ENCODE measurements around the gene C1orf167.

The C1orf167 gene

GRCh38 chr1:11735854-11736745 is 25.9 kb upstream of the C1orf167 start, which contains the start of gene AGTRAP:
Gene AGTRAP (plus strand): TSS chr1:11736136. CDS start chr1:11736209, 73 bp downstream.
- peak; percentile 67 for DNase-seq (ENCODE audit: low read depth, low spot score)

GRCh38 chr1:11736746-11737639 is 25.0 kb upstream of the C1orf167 start:
- no peak for DNase-seq (ENCODE audit: low read depth, low spot score)

- DNase-seq (ENCODE audit: low read depth, low spot score): no peak
Measured at GRCh38 chr1:11738096-11738495, 23.9 kb upstream of the C1orf167 start.

GRCh38 chr1:11738783-11739182 is 23.2 kb upstream of the C1orf167 start:
- DNase-seq (ENCODE audit: low read depth, low spot score): no peak

GRCh38 chr1:11740258-11741192 is 21.5 kb upstream of the C1orf167 start:
- no peak for DNase-seq (ENCODE audit: low read depth, low spot score)

- DNase-seq (ENCODE audit: low read depth, low spot score): no peak
Measured at GRCh38 chr1:11741482-11741881, 20.5 kb upstream of the C1orf167 start.

- DNase-seq (ENCODE audit: low read depth, low spot score): no peak
Measured at GRCh38 chr1:11741919-11742558, 20.0 kb upstream of the C1orf167 start.

GRCh38 chr1:11744287-11744686 is 17.7 kb upstream of the C1orf167 start:
- DNase-seq (ENCODE audit: low read depth, low spot score): no peak

GRCh38 chr1:11746092-11746491 is 15.9 kb upstream of the C1orf167 start:
- no peak for DNase-seq (ENCODE audit: low read depth, low spot score)

GRCh38 chr1:11746795-11747487 is 15.1 kb upstream of the C1orf167 start:
- no peak for DNase-seq (ENCODE audit: low read depth, low spot score)

GRCh38 chr1:11748294-11749202 is 13.4 kb upstream of the C1orf167 start:
- DNase-seq (ENCODE audit: low read depth, low spot score): no peak

GRCh38 chr1:11749203-11749689 is 12.7 kb upstream of the C1orf167 start:
- no peak for DNase-seq (ENCODE audit: low read depth, low spot score)

- DNase-seq (ENCODE audit: low read depth, low spot score): no peak
Measured at GRCh38 chr1:11749996-11750395, 12.0 kb upstream of the C1orf167 start.

GRCh38 chr1:11751087-11751486 is 10.9 kb upstream of the C1orf167 start:
- DNase-seq (ENCODE audit: low read depth, low spot score): no peak

GRCh38 chr1:11752359-11753088 is 9.5 kb upstream of the C1orf167 start:
- DNase-seq (ENCODE audit: low read depth, low spot score): no peak

- no peak for DNase-seq (ENCODE audit: low read depth, low spot score)
Measured at GRCh38 chr1:11753555-11754208, 8.3 kb upstream of the C1orf167 start.

- DNase-seq (ENCODE audit: low read depth, low spot score): no peak
Measured at GRCh38 chr1:11757047-11757446, 4.9 kb upstream of the C1orf167 start.

GRCh38 chr1:11759791-11760190 is 2.2 kb upstream of the C1orf167 start:
- no peak for DNase-seq (ENCODE audit: low read depth, low spot score)
